Left lung (tissue), 10 donors: ENCODE measurements around the gene SCAI. TPM values are rescaled to one million over a fixed set of nuclear protein-coding genes. Genes with fewer than 3 reads are reported as not detected.
"Not testable (repeated sequence)": the region's sequence is repeated elsewhere in the genome, so short reads cannot be mapped to it uniquely, and the experiment has no call there.

Experiments used
- ATAC-seq: fragments of 200-7000 bp; cut with Tn5 transposase; one replicate; pipeline ENCODE4 v1.9.1; 2020; ENCODE audit warnings: moderate library complexity
- DNase-seq, 4 donors: peaks; one replicate each; pipeline ENCODE4 v3.0.0-alpha.2; 2013 to 2020
- H3K27ac ChIP-seq, 2 donors: fragments of 200-600 bp; sonication (generic) in 1 of 2; one replicate each; pipeline versions ENCODE4 v1.5.0 to v1.8.0; 2020 to 2021
- H3K27me3 ChIP-seq, 2 donors: fragments of 200-600 bp; sonication (generic) in 1 of 2; one replicate each; pipeline versions ENCODE4 v1.5.0 to v1.8.0; 2020 to 2021
- H3K36me3 ChIP-seq, 2 donors: fragments of 200-600 bp; sonication (generic) in 1 of 2; one replicate each; pipeline versions ENCODE4 v1.5.0 to v1.8.0; 2020 to 2021
- H3K4me1 ChIP-seq, 2 donors: fragments of 200-600 bp; one replicate each; pipeline ENCODE4 v1.8.0; 2021
- H3K4me3 ChIP-seq, 2 donors: fragments of 200-600 bp; sonication (generic) in 1 of 2; one replicate each; pipeline versions ENCODE4 v1.5.0 to v1.8.0; 2020 to 2021; ENCODE audit warnings: mild to moderate bottlenecking in 1 of 2
- H3K9me3 ChIP-seq, 2 donors: fragments of 200-600 bp; sonication (generic) in 1 of 2; one replicate each; pipeline versions ENCODE4 v1.5.0 to v1.8.0; 2020 to 2021
- intact Hi-C, 2 donors: fragments of 100-400 bp; cut with DNase I; formaldehyde crosslinking; loops; one replicate each; pipeline versions ENCODE4 v1.11.2 to v1.14.2; 2022
- polyA plus RNA-seq, 6 donors: library from polyadenylated mRNA; unstranded; fragments of 120-200 nt; gene quantifications; one replicate each; pipeline ENCODE4 v1.2.1, GENCODE V29; 2013; ENCODE audit not compliant: insufficient read length in 6 of 6
- total RNA-seq, 2 donors: library from RNA; stranded (reverse); fragmentation: NEBNext Ultra II Directional; extraction: Animal tissue kit (Norgen Biotek cat#: 25700); gene quantifications; one replicate each; pipeline ENCODE4 v1.2.1, GENCODE V29; 2021
- TF ChIP-seq, protein P1 (sequence below), 2 donors: fragments of 200-600 bp; sonication (generic) in 1 of 2; IDR thresholded peaks; one replicate each; pipeline versions ENCODE4 v1.5.0 to v1.8.0; 2021; ENCODE audit warnings: antibody characterized with exemption in 2 of 2
- donor health status: DM: no; HTN: yes; CAD: no.
- donor health status: DM: no; HTN: no; CAD: no.

Gene SCAI
- total and polyA plus RNA-seq, 8 donors = 12.7 to 22.7 (median 15.7) TPM

GRCh38 chr9:125176636-125177035 is 33.3 kb upstream of the SCAI start:
- no peaks in the 10 kb centered on the region for H3K27me3 ChIP-seq
- no peak overlapping the region for H3K27ac ChIP-seq
- intact Hi-C loops = no loop called here
- TF ChIP-seq, protein P1, sequence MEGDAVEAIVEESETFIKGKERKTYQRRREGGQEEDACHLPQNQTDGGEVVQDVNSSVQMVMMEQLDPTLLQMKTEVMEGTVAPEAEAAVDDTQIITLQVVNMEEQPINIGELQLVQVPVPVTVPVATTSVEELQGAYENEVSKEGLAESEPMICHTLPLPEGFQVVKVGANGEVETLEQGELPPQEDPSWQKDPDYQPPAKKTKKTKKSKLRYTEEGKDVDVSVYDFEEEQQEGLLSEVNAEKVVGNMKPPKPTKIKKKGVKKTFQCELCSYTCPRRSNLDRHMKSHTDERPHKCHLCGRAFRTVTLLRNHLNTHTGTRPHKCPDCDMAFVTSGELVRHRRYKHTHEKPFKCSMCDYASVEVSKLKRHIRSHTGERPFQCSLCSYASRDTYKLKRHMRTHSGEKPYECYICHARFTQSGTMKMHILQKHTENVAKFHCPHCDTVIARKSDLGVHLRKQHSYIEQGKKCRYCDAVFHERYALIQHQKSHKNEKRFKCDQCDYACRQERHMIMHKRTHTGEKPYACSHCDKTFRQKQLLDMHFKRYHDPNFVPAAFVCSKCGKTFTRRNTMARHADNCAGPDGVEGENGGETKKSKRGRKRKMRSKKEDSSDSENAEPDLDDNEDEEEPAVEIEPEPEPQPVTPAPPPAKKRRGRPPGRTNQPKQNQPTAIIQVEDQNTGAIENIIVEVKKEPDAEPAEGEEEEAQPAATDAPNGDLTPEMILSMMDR (IDR thresholded peaks at IDR 0.05) = no peak
- ATAC-seq = no peak
- H3K4me3 ChIP-seq = no peak overlapping the region
- no peaks in the 10 kb centered on the region for H3K9me3 ChIP-seq
- DNase-seq = no peak
- peaks cover 4 to 24% of the 10 kb centered on the region in 2 donors for H3K4me1 ChIP-seq
- H3K36me3 ChIP-seq = peaks cover 0 to 7% of the 10 kb centered on the region in 2 donors

- Histone ChIP-seq H3K27ac (no peak overlapping the region), H3K4me1 (peaks cover 4 to 11% of the 10 kb centered on the region in 2 donors), H3K4me3 (no peak overlapping the region), H3K27me3 (no peaks in the 10 kb centered on the region), H3K9me3 (no peaks in the 10 kb centered on the region), H3K36me3 (peaks cover 0 to 33% of the 10 kb centered on the region in 2 donors)
- no peak for DNase-seq
- ATAC-seq = no peak
- intact Hi-C loops = no loop called here
- TF ChIP-seq, protein P1 (IDR thresholded peaks at IDR 0.05) = no peak
These were observed 28.9 kb upstream of the SCAI start for GRCh38 chr9:125172031-125172755.

GRCh38 chr9:125169895-125170294 is 26.6 kb upstream of the SCAI start:
- peaks cover 4 to 11% of the 10 kb centered on the region in 2 donors for H3K4me1 ChIP-seq
- intact Hi-C loops = no loop called here
- no peak for ATAC-seq
- H3K36me3 ChIP-seq = peaks cover 0 to 32% of the 10 kb centered on the region in 2 donors
- H3K9me3 ChIP-seq = no peaks in the 10 kb centered on the region
- TF ChIP-seq, protein P1 (IDR thresholded peaks at IDR 0.05) = no peak
- no peak for DNase-seq
- no peak overlapping the region for H3K4me3 ChIP-seq
- no peak overlapping the region for H3K27ac ChIP-seq
- H3K27me3 ChIP-seq = no peaks in the 10 kb centered on the region

- TF ChIP-seq, protein P1 (IDR thresholded peaks at IDR 0.05) = no peak
- no peak for ATAC-seq
- Histone ChIP-seq H3K27me3 (no peaks in the 10 kb centered on the region), H3K27ac (no peak overlapping the region), H3K4me3 (no peak overlapping the region), H3K9me3 (no peaks in the 10 kb centered on the region), H3K36me3 (peaks cover 0 to 32% of the 10 kb centered on the region in 2 donors), H3K4me1 (no peaks in the 10 kb centered on the region)
- DNase-seq = no peak
- intact Hi-C loops = no loop called here
These were observed 23.4 kb upstream of the SCAI start for GRCh38 chr9:125166762-125167161.

DNA sequence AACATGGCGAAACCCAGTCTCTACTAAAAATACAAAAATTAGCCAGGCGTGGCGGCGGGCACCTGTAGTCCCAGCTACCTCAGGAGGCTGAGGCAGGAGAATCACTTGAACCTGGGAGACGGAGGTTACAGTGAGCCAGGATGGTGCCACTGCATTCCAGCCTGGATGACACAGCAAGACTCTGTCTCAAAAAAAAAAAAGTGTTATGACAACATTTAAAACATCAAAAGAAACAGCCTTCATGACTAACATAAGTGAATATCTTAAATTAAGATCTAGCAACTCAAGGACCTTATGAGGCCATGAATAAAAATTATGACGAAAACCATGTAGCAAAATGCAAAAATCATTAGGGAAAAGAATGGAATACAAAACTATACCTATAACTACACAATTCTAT is 19.6 kb upstream of the SCAI start:
- H3K27ac ChIP-seq, H3K27me3 ChIP-seq, intact Hi-C loops, H3K4me3 ChIP-seq, DNase-seq, H3K9me3 ChIP-seq, ATAC-seq: not testable (repeated sequence)
- Histone ChIP-seq H3K36me3 (peaks cover 0 to 12% of the 10 kb centered on the region in 2 donors), H3K4me1 (peaks cover 0 to 11% of the 10 kb centered on the region in 2 donors)
